ENCODE results near the gene ASCC3.

ASCC3 gene

DNA sequence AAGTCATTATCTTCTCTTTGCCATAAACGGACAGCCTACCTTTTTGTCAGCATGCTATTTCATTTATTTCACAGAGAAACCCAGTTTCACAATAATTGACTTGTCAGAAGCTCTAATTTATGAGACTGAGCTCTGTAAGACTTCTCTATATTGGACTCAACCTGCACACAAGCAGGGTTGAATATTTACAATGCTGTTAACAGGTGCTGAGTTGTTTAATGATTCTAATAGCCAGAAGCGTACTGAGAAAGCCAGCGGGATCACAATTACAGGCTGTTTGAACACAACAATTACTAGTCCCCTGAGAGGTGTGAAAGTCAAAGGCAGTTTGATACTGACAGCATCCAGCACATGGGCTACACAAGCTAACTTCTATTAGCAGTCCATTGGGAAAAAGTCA lies 288.2 kb downstream of the ASCC3 start:
- TF ChIP-seq EZH2phosphoT487 (IDR thresholded peaks at IDR 0.05; ENCODE audit: borderline replicate concordance), result no peak
- no peak for TF ChIP-seq CTCF (conservative IDR thresholded peaks at IDR 0.05; ENCODE audit: low read length)
- Histone ChIP-seq H3K79me2 (ENCODE audit: insufficient read depth, low read length) (no peaks in the 10 kb centered on the region), H3K4me2 (ENCODE audit: low read depth, low read length, poor library complexity, severe bottlenecking) (peak overlapping the region; percentile 74), H4K20me1 (ENCODE audit: insufficient read depth, low read length, poor library complexity, severe bottlenecking) (no peaks in the 10 kb centered on the region), H3K9me3 (ENCODE audit: insufficient read depth, low read depth, low read length) (no peaks in the 10 kb centered on the region), H3K9me2 (replicated peaks; ENCODE audit: low read depth, low read length) (no peaks in the 10 kb centered on the region; the same call in 1 of the 2 replicates), H3K36me3 (ENCODE audit: insufficient read depth, low read length) (peaks cover 12% of the 10 kb centered on the region; the same call in 1 of the 2 replicates), H3K4me1 (ENCODE audit: insufficient read depth, low read length, poor library complexity, severe bottlenecking) (peaks cover 29% of the 10 kb centered on the region), H3F3A (ENCODE audit: low read depth) (peaks cover 3% of the 10 kb centered on the region; the same call in 1 of the 2 replicates), H3K9ac (ENCODE audit: low read depth, low read length, poor library complexity, severe bottlenecking) (peak overlapping the region; percentile 61), H2AFZ (ENCODE audit: low read length) (peak overlapping the region; percentile 68; the same call in 1 of the 2 replicates), H3K27me3 (ENCODE audit: insufficient read depth, low read length, poor library complexity, severe bottlenecking) (no peaks in the 10 kb centered on the region), H3K4me3 (ENCODE audit: low read length, poor library complexity, severe bottlenecking) (peak overlapping the region; percentile 67)

DNA sequence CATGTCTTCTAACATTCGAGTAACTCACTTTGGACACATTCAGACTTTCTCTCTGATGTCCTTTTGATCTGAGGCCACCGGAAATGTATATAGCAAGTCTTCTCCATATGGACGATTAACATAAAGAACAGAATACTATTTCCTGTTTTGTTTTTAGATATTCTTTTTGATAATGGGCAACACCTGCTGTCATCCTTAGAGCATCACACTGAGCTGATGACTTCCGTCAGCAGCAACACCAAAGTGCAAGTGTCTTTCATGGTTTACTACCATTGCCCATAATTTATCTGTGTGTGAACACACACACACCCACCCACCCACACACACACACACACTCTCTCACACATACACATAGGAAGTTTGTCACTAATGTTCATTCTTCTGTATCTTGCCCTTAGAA lies 303.7 kb downstream of the ASCC3 start:
- Histone ChIP-seq H3K27me3 (ENCODE audit: insufficient read depth, low read length, poor library complexity, severe bottlenecking) (no peaks in the 10 kb centered on the region), H3K79me2 (ENCODE audit: insufficient read depth, low read length) (no peaks in the 10 kb centered on the region), H3K4me3 (ENCODE audit: low read length, poor library complexity, severe bottlenecking) (no peak overlapping the region), H3F3A (ENCODE audit: low read depth) (no peaks in the 10 kb centered on the region), H3K36me3 (ENCODE audit: insufficient read depth, low read length) (no peaks in the 10 kb centered on the region), H3K4me2 (ENCODE audit: low read depth, low read length, poor library complexity, severe bottlenecking) (peak overlapping the region; percentile 14), H3K9me2 (replicated peaks; ENCODE audit: low read depth, low read length) (no peaks in the 10 kb centered on the region), H3K4me1 (ENCODE audit: insufficient read depth, low read length, poor library complexity, severe bottlenecking) (peaks cover 12% of the 10 kb centered on the region), H3K9ac (ENCODE audit: low read depth, low read length, poor library complexity, severe bottlenecking) (no peak overlapping the region), H2AFZ (ENCODE audit: low read length) (no peak overlapping the region), H4K20me1 (ENCODE audit: insufficient read depth, low read length, poor library complexity, severe bottlenecking) (no peaks in the 10 kb centered on the region), H3K9me3 (ENCODE audit: insufficient read depth, low read depth, low read length) (peaks cover 3% of the 10 kb centered on the region; the same call in 1 of the 2 replicates)
- TF ChIP-seq CTCF (conservative IDR thresholded peaks at IDR 0.05; ENCODE audit: low read length), result no peak
- no peak for TF ChIP-seq EZH2phosphoT487 (IDR thresholded peaks at IDR 0.05; ENCODE audit: borderline replicate concordance)

DNA sequence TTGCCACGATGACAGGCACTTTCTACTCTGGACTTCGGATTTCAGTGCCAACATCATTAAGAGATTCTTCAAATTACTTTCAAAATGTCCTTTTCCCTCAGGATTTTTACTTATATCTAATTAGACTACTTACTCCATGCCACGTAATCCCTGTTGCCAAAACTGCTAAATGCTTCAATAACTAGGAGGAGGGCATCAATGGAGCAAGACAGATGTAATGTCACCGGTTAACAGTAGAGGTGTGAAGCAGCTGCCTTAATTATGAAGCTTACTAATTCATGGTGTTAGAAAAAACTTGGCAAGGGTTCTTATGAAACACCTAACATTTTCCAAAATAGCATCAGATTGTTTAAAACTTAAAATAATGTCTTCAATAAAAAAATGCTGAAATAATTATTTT lies 305.2 kb downstream of the ASCC3 start:
- Histone ChIP-seq H3K4me3 (ENCODE audit: low read length, poor library complexity, severe bottlenecking) (no peak overlapping the region), H3K27me3 (ENCODE audit: insufficient read depth, low read length, poor library complexity, severe bottlenecking) (no peaks in the 10 kb centered on the region), H4K20me1 (ENCODE audit: insufficient read depth, low read length, poor library complexity, severe bottlenecking) (no peaks in the 10 kb centered on the region), H3K36me3 (ENCODE audit: insufficient read depth, low read length) (no peaks in the 10 kb centered on the region), H3K9me2 (replicated peaks; ENCODE audit: low read depth, low read length) (no peaks in the 10 kb centered on the region), H2AFZ (ENCODE audit: low read length) (no peak overlapping the region), H3F3A (ENCODE audit: low read depth) (no peaks in the 10 kb centered on the region), H3K79me2 (ENCODE audit: insufficient read depth, low read length) (no peaks in the 10 kb centered on the region), H3K4me2 (ENCODE audit: low read depth, low read length, poor library complexity, severe bottlenecking) (no peak overlapping the region), H3K4me1 (ENCODE audit: insufficient read depth, low read length, poor library complexity, severe bottlenecking) (peaks cover 12% of the 10 kb centered on the region), H3K9ac (ENCODE audit: low read depth, low read length, poor library complexity, severe bottlenecking) (no peak overlapping the region), H3K9me3 (ENCODE audit: insufficient read depth, low read depth, low read length) (peaks cover 3% of the 10 kb centered on the region; the same call in 1 of the 2 replicates)
- TF ChIP-seq EZH2phosphoT487 (IDR thresholded peaks at IDR 0.05; ENCODE audit: borderline replicate concordance) (no peak), CTCF (conservative IDR thresholded peaks at IDR 0.05; ENCODE audit: low read length) (no peak)

Data from Loucy (cell line).